ENCODE data around the gene FOXF2.

Gene FOXF2

DNA sequence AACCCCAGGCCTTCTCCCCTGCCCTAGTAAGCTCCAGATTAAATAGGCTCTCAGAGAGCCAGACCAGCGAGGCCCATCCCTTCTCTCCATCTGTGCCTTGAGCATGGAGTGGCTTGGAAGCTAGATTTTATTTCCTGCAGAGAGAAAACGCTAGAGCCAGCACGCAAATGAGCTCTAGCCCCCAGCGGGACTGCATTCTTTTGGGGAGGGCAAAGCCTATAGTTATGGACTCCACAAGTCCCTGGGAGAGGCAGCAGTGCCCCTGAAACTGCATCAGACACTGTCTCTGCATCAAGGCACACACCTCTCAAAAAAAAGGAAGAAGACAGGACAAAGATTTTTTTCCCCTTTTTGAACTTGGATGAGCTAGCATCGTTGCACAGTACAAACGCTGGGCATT, 15.8 kb downstream of the FOXF2 start:
- no peak for DNase-seq (ENCODE audit: low read depth in 1 of 2, low spot score in 1 of 2)

DNA sequence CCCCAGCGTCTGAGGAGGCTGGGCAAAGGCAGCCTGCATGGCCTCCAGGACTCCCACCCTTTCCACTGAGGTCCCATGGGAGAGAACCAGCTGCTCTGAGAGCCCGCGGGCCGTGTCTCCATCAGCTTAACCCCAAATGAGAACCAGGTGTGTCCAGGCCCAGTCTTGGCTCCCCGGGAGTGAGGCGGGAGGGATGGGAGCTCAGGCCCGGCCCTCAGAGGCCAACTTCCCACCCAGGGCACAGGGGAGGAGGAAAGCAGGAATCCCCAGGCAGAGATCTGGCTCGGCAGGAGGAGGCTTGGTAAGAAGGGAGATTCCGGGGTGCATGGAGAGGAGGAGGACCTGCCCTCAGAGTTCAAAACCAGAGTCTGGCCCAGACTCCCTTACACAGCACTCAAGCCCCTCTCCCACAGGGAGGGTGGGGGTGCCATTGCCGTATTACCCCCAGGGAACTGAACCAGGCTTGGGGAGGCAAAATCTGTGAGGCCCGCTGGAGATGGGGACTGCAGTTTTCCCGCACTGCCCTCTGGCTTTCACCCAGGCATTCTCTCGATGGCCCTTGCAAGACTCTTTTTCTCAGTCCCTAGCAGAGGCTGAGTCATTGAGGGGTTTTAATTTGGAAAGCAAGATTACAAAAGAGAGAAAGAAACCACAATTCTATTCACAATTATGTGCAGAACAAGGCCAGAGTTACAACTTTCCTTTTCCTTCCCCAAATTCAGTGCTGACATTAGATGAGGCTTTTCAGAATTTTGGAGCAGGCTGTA, 17.1 kb downstream of the FOXF2 start:
- no peak for DNase-seq (ENCODE audit: low read depth in 1 of 2, low spot score in 1 of 2)

DNA sequence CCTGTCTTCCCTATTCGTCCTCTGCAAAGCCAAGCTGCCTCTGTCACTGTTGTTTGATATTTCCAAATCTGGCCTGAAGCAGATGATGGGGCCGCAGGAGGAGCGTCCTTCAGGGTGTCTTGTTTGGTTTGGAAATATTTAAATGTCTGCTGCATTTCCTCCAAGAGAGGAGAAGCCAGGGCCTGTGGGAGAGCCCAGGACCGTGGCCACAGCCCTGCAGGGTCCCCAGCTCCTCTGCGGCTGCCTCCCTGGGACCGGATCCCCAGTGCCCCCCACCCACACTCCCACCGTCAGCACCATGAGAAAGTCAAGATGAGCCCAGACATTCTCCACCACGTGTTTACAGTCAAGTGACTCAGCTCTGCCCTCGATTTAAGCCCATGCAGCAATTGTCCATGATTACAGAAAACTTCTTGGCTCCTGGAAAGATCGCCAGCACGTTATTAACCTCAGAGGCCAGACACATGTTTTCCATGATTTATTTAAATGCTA, 18.2 kb downstream of the FOXF2 start:
- no peak for DNase-seq (ENCODE audit: low read depth in 1 of 2, low spot score in 1 of 2)

DNA sequence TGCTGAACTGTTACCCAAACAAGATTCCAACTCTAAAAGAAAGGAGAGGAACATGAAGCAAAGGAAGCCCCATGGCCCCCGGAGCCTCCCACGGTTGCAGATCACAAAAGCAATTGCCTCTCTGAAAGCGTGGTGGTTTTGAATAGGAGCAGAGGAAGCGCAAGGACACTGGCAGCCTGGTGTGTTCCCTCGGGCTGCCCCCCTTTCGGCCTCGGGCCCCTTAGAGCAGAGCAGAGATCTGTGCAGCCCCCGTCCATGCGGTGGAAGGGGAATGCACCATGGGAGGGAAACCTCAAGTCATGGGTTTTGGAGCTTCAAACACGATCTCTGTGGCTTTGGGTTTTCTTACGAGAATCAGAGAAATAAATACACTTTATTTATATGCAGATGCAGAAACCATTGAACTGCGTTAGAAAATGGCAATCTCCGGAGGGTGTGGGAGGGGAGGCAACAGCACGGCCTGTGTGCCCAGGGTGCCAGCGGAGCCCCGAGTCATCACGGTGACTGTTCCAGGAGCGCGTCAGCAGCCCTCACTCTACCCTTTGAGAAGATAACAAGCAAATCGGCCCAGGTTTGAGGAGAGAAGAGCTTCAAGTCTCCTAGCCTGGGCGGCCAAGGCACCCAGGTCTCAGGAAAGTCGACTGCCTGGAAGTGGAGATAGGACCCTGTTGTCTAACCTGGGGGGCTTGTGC, 20.5 kb downstream of the FOXF2 start:
- no peak for DNase-seq (ENCODE audit: low read depth in 1 of 2, low spot score in 1 of 2)

DNA sequence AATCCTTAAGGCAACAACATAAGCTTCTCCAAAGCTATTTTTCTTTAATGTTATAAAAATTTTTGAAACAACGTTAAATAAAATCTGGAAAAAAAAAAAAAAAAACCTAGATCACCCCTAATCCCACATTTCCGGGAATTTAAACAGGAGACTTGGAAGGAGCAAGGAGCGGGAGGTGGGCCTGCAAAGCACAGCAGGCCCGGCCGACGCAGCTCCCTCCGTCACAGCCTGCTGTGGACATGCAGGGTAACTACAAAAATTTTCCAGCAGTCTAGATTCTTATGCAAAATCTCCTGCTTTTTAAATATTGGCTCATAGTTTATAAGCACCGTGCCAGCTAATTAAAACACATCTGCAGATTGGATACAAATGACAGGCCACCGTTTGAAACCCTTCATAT, 23.5 kb downstream of the FOXF2 start:
- DNase-seq (ENCODE audit: low read depth in 1 of 2, low spot score in 1 of 2) = no peak

DNA sequence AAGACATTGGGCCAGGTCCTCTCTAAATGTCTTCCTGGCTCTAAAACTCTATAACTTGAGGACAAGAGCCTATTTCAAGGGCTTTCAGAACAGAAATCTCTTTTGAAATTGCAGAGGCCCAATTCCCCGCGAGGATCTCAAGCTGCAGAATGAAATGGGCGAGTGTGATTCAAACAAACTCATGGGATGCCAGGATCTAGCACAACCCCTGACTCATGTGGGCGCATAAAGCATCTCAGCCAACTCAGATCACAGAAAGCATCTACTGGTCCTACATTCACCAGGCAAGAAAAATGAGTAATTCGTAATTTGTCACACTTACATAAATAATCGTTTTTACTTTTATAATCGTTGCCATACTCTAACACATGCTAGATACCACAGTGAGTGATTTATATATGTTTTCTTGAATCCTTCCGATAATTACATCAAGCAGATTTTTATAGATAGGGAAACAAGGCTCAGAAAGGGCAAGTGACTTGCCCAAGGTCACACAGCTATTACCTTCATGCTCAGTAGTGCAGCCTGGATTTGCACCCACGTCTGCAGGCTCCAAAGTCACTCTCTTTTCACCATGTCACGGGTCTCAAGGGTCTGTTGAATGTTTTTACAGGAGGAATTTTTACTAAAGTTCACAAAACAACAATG, 26.2 kb downstream of the FOXF2 start:
- DNase-seq (ENCODE audit: low read depth in 1 of 2, low spot score in 1 of 2) = no peak

DNA sequence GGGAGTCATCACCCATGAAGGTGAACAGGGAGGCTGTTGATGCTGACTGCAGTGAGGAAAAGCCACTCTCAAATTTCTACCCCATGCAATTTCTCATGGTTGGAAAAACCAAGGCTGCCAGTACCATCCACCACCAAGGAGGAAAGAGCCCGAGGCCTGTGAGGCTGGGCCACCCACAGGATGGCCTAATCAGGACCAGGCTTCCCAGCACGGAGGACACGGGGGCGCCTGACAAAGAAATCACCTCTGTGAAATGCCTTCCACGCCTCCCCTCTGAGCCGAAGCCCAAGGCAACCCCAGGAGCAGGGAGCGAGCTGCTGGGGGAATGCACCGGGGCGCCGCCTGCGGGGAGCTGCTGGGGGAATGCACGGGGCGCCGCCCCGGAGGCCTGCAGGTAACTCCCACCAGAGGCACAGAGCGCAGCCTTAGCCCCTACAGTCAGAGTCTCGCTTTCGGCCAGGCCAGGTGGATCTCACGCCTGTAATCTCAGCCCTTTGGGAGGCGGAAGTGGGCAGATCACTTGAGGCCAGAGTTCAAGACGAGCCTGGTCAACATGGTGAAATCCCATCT, 26.9 kb downstream of the FOXF2 start:
- no peak for DNase-seq (ENCODE audit: low read depth in 1 of 2, low spot score in 1 of 2)

DNA sequence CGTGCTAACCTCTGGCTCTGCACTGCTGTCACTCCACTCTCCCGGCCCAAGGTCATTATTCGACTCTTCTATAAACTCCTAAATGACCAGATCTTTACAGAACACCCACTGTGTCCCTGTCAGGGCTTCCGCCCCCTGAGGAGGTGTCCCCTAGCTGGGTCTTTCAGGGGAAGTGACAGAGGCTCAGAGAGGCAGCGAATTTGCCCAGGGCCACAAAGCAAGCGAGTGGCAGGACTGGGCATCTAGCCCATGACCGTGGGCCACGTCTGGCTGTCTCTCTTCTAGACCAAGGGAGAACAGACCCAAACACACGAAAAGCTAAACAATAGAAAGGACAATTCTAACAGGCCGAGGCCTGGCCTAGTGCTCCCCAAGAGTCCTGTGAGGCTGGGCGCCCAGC, 27.4 kb downstream of the FOXF2 start:
- no peak for DNase-seq (ENCODE audit: low read depth in 1 of 2, low spot score in 1 of 2)

DNA sequence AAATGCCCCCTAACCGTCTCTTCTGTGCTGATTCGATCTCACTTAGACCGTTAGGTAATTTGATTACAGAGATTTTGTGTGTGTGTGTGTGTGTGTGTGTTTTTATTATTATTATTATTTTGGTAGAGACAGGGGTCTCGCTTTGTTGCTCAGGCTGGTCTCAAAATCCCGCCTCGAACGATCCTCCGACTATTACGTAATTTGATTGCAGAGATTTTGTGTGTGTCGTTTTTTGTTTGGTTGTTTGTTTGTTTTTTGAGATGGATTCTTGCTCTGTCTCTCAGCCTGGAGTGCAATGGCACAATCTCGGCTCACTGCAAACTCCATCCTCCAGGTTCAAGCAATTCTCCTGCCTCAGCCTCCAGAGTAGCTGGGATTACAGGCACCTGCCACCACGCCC, 28.3 kb downstream of the FOXF2 start:
- DNase-seq (ENCODE audit: low read depth in 1 of 2, low spot score in 1 of 2) = no peak

DNA sequence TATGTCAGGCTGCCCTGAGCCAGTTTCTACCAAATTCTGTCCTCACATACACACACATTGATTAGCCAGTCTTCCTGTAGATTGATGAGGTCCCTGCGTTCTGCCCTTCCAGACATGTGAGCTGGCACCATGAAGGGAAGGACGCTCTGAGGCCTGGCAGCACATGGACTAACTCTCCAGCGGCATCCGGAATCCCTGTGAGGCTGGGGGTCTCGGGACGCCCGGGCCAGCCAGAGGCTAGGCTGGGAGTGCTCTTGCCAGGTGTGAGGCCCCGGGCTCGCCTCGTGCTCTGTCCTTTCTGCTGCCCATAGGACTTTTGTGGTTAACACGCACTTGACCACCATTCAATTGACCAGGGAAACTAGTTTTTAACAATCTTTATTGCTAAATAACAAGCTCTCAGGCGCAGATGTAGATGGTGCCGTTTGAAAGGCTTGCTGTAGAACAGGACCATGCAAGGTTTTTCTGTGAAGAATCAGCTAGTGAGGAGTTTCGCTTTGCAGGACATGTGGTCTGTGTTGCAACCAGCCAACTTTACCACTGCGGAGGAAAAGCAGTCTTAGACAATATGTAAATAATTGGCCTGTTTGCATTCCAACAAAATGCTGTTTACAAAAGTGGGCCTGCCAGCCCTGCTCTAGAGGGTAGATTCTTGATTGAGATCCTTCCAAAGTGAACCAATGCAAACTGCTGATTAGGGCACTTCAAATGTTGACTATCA, 29.3 kb downstream of the FOXF2 start:
- no peak for DNase-seq (ENCODE audit: low read depth in 1 of 2, low spot score in 1 of 2)

DNA sequence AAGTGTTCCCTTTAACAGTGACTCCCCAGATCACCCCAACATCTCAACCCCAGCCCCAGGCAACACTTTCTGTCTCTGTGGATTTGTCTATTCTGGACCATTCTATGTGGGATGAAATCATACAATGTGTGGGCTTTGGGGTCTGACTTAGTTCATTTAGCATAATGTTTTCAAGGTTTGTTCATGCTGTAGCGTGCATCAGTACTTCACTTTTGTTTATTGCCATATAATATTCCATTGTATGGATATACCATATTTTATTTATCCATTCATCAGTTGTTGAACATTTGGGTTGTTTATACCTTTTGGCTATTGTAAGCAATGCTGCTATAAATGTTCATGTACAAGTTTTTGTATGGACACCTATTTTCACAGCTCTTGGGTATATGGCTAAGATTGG, 31.0 kb downstream of the FOXF2 start:
- no peak for DNase-seq (ENCODE audit: low read depth in 1 of 2, low spot score in 1 of 2)

DNA sequence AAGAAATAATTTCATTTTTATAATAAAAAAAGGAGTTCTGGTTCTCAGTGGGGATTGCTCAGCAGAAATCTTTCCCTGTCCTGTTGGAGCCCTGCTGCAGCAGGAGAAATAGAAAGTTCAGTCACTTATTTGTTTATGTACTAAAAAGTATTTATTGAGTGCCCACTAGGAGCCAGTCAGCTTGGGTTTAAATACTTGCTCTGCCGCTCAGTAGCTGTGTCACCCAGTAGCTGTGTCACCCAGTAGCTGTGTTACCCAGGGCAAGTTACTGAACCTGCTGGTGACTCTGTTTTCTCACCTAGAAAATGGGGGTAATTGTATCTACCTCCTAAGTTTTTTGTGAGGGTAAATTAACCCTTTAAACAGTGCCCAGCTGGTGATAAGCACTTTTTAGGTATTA, 32.9 kb downstream of the FOXF2 start:
- no peak for DNase-seq (ENCODE audit: low read depth in 1 of 2, low spot score in 1 of 2)

DNA sequence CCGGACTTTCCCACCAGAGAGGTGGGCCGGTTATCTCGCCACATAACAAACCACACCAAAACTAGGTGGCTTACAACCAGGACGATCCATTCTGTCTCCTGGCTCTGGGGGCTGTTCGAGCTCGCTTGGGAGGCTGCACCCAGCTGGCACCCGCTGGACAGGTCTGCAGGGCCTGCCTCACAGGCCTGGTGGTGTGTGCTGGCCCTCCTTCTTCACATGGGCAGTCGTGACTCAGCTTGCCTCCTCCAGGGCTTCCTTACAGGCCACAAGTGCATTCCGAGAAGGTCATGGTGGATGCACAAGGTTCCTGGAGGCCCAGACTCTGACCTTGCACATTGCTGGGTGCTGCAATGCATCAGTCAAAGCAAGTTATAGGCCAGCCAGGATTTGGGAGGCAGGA, 34.2 kb downstream of the FOXF2 start:
- DNase-seq (ENCODE audit: low read depth in 1 of 2, low spot score in 1 of 2) = no peak

DNA sequence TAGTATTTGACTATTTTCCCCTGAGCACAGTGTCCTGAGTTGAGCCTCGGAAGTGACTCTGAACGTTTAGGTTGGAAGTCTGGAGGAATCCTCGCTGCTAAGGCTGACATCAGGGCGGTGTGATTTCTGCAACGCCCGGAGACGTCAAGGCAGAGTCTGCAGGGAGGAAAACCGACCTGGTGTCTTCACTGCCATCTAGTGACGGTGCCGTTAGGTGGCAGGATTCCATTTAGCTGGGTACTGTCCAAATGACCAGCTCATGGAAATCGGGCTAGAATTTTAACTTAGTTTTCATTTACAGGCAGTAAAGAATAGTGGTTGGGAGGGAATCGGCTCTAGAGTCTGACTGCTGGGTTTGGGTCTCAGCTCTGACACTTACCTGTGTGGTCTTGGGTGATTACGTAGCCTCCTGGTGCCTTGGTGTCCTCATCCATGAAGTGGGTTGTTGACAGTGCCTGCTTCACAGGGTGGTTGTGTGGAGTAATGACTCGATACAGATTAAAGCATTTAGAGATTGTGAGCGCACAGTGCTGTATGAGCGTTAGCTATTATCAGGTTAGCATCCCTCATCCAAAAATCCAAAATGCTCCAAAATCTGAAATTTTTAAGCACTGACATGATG, 35.0 kb downstream of the FOXF2 start:
- DNase-seq (ENCODE audit: low read depth in 1 of 2, low spot score in 1 of 2) = no peak

DNA sequence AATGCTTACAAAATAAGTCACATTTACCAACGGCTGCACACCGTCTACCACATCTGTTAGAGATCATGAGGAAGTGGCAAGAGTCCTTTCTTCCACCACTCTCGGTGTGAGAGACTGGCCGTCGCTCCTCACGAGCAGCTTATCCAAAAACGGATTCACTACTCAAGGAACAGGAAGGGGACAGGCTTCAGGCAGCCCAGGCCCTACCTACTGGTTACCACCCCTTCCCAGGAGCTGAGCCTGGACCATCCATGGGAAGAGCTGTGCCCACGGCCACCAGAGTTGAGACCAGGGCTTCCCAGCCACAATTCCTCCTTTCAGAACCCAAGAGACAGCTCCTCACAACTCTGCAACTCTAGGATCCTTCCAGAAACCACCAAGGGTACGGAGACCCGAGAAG, 37.0 kb downstream of the FOXF2 start:
- DNase-seq (ENCODE audit: low read depth in 1 of 2, low spot score in 1 of 2) = no peak

DNA sequence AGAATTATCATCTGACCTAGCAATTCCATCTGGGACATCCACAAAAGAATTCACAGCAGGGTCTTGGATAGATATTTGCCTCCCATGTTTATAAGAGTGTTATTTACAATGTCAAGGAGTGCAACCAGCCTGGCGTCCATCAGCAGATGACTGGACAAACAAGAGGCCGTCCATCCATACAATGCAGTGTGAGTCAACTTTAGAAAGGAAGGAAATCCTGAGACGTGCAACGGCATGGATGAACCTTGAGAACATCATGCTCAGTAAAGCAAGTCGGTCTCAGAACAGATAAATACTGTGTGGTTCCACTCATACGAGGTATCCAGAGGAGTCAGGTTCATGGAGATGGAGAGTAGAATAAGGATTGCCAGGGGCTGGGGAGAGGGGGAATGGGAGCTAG, 46.4 kb downstream of the FOXF2 start:
- DNase-seq (ENCODE audit: low read depth in 1 of 2, low spot score in 1 of 2) = no peak

DNA sequence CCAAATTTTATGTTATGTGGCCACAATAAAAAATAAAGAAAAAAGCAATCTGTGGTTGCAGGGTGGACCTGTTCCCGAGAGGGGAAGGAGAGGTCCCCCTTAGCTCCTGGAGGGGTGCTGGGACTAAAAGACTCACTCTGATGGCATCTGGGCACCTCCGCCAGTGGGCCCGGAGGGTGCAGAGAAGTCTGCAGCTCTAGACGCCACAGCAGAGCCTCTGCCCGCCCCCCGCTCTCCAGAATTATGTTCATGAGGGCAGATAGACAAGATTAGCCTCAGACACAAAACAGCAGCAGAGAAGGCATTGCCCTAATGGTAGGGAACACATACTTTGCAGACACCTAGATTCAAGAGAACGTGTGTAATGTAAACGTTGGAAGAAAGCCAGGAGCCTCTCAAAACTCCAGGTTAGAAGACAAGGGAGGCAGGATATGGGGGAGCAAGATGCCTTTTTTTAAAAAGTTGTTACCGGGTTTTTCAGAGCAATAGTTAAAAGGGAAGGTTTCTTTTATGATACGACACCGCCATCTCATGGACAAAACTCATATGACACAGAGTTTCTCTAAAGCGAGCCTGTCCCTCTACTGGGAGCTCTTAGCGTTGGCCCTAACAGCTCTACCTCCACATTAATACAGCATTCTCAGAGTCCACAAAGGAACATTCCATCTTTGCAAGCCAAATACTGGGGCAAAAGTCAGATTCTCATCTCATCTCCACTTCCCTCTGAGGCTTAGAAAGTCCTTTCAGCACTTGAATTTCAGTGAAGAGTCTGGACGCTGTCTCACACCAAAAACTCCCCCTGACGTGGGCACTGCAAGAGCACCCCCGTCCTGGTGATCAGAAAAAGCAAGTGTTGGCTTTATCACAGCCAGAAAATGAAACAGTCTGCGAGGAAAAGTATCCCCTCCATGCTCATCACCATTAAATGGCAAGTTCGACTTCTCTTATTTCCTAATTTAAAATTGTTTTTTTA, 47.2 kb downstream of the FOXF2 start:
- no peak for DNase-seq (ENCODE audit: low read depth in 1 of 2, low spot score in 1 of 2)

DNA sequence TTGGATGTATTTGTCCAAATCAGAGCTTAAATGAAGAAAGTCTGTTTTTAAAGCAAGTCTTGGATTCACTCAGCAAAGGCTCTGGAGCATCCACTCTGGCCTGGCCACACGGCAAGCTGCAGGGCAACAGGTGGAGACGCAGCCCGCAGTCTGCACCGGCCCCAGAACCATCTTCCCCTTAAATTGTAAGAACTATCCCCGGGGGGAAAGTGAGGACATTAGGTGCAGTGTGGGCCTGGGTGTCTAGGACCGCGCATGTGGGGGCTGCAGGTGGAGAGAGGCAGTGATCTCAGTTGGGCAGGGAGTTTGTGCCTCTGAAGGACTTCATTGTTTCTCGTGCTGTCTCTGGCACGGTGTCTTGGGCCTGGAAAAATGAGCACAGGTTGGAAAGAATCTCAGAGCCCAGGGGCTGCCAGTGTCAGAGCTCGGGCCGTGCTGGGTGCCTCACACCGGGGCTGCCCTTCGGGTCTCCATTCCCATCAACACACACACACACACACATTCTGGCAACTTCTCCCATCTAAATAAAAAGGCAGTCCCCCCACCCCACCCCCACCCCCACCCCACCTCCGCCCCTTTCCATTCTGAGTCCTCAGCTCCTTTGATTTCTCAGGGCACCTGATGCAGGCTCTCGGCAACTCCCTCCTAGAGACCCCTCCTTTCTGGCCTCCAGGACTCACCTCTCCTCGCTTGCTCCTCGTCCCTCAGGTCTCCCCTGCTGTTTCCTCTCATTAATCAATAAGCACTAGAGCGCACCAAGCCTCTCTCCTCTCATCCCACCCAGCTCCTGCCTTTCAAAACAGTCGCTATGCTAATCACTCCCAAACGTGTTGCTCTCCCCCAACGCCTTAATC, 48.4 kb downstream of the FOXF2 start:
- DNase-seq (ENCODE audit: low read depth in 1 of 2, low spot score in 1 of 2) = no peak

DNA sequence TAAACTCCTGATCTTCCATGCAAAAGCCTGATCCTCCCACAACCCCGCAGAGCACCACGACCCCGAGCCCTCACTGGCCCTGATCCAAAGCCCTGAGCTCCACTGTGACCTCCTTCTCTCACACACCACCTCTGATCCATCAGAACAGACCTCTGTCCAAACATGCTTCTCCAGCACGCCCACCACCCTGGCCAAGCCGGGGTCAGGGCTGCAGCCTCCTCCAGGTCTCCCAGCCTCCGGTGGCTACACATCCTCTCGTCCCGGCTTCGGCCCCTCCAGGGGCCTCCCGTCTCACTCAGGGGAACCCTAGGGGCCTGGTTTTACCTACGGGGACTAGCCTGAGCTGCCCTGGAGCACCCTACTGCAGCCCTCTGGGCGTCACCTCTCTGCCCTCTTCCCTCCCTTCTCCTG, 49.1 kb downstream of the FOXF2 start:
- no peak for DNase-seq (ENCODE audit: low read depth in 1 of 2, low spot score in 1 of 2)
